ENCODE results near the gene EPAS1. TPM values are rescaled to one million over a fixed set of nuclear protein-coding genes. Genes with fewer than 3 reads are reported as not detected.

Gene EPAS1
- total RNA-seq, 1 experiment from 2014 or later: 77.3 TPM

DNA sequence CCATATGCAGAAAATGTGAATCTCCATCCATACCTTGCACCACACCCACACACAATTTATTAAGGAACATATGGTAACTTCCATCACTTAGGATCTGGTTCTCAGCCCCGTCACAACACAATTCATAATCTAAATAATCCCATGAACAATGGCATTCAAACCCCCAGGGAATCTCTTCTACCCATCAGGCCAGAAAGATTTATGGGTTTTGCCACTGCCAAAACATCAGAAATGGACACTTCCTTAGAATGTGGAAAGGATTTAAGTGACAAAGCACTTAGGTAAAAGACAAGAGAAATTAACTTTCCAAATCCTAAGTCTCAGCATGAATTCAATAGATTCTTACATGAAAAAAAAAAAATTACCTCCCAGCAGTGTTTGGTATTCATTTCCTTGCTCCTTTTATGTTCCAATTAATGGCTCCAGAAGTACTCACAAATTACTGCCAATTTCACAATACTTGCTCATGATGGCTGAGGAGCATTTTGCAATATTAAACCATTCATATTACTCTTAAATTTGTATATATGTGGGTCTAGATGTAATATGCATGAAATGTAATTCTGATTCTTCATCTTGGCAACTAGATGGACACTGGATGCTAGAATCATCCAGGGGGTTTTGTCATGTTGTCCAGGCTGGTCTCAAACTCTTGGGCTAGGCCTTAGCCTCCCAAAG is 125.6 kb downstream of the EPAS1 start:
- Mint-ChIP-seq H3K9me3 (ENCODE audit: unreplicated experiment) (peaks cover 12% of the 10 kb centered on the region), H3K4me3 (ENCODE audit: unreplicated experiment) (no peak overlapping the region), H3K27ac (ENCODE audit: unreplicated experiment) (no peak overlapping the region), H3K4me1 (ENCODE audit: low read depth, unreplicated experiment) (no peaks in the 10 kb centered on the region), H3K27me3 (ENCODE audit: insufficient read depth, unreplicated experiment) (no peaks in the 10 kb centered on the region), H3K36me3 (ENCODE audit: insufficient read depth, unreplicated experiment) (no peaks in the 10 kb centered on the region)
- Histone ChIP-seq H3K36me3 (ENCODE audit: control insufficient read depth, insufficient read depth, low read length) (no peaks in the 10 kb centered on the region), H3K27me3 (replicated peaks; ENCODE audit: control insufficient read depth, insufficient read depth, low read length) (no peaks in the 10 kb centered on the region), H3K4me1 (no peaks in the 10 kb centered on the region), H3K9me3 (peaks cover 5% of the 10 kb centered on the region; the same call in 1 of the 2 replicates), H3K4me3 (ENCODE audit: low read depth, low read length) (no peak overlapping the region)
- ChIA-PET CTCF (no interaction called here), POLR2A (no interaction called here)
- intact Hi-C loops (cut with micrococcal nuclease; ENCODE audit: unreplicated experiment): no loop called here
- DNase-seq: no peak
- TF ChIP-seq, protein P1, sequence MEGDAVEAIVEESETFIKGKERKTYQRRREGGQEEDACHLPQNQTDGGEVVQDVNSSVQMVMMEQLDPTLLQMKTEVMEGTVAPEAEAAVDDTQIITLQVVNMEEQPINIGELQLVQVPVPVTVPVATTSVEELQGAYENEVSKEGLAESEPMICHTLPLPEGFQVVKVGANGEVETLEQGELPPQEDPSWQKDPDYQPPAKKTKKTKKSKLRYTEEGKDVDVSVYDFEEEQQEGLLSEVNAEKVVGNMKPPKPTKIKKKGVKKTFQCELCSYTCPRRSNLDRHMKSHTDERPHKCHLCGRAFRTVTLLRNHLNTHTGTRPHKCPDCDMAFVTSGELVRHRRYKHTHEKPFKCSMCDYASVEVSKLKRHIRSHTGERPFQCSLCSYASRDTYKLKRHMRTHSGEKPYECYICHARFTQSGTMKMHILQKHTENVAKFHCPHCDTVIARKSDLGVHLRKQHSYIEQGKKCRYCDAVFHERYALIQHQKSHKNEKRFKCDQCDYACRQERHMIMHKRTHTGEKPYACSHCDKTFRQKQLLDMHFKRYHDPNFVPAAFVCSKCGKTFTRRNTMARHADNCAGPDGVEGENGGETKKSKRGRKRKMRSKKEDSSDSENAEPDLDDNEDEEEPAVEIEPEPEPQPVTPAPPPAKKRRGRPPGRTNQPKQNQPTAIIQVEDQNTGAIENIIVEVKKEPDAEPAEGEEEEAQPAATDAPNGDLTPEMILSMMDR (IDR thresholded peaks at IDR 0.05; ENCODE audit: insufficient read depth in 1 of 2, low read depth in 1 of 2, low read length in 1 of 2, severe bottlenecking in 1 of 2, unreplicated experiment in 1 of 2): no peak
- BruUV-seq (replicated peaks): no TSS peak

DNA sequence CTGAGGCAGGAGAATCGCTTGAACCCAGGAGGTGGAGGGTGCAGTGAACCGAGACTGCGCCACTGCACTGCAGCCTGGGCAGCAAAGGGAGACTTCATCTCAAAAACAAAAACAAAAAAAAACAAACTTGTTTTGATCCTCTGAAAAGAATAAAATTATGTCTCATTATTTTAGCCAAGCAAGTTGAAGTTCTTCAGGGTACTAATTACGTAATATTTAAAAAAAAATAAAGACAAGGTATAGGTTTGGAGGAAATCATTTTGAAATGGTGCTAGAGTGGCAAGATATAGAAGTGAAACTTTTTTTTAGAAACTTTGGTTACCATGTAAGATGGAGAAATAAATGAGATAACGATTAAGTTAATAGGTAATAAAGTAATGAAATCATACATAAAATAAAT is 127.7 kb downstream of the EPAS1 start:
- no peak for DNase-seq
- no TSS peak for BruUV-seq (replicated peaks)
- Histone ChIP-seq H3K27me3 (replicated peaks; ENCODE audit: control insufficient read depth, insufficient read depth, low read length) (no peaks in the 10 kb centered on the region), H3K36me3 (ENCODE audit: control insufficient read depth, insufficient read depth, low read length) (no peaks in the 10 kb centered on the region), H3K4me1 (no peaks in the 10 kb centered on the region), H3K4me3 (ENCODE audit: low read depth, low read length) (no peak overlapping the region), H3K9me3 (peaks cover 5% of the 10 kb centered on the region; the same call in 1 of the 2 replicates)
- CTCF ChIA-PET: interaction anchor here (0.7 kb wide), 1 partner anchor 39 kb away, joined by 4 read pairs; no protein-coding TSS in a partner anchor
- Mint-ChIP-seq H3K9me3 (ENCODE audit: unreplicated experiment) (no peaks in the 10 kb centered on the region), H3K4me1 (ENCODE audit: low read depth, unreplicated experiment) (no peaks in the 10 kb centered on the region), H3K27ac (ENCODE audit: unreplicated experiment) (no peak overlapping the region), H3K36me3 (ENCODE audit: insufficient read depth, unreplicated experiment) (no peaks in the 10 kb centered on the region), H3K4me3 (ENCODE audit: unreplicated experiment) (no peak overlapping the region), H3K27me3 (ENCODE audit: insufficient read depth, unreplicated experiment) (no peaks in the 10 kb centered on the region)
- POLR2A ChIA-PET: no interaction called here
- TF ChIP-seq, protein P1 (IDR thresholded peaks at IDR 0.05; ENCODE audit: insufficient read depth in 1 of 2, low read depth in 1 of 2, low read length in 1 of 2, severe bottlenecking in 1 of 2, unreplicated experiment in 1 of 2): no peak
- intact Hi-C loops (cut with micrococcal nuclease; ENCODE audit: unreplicated experiment): no loop called here

DNA sequence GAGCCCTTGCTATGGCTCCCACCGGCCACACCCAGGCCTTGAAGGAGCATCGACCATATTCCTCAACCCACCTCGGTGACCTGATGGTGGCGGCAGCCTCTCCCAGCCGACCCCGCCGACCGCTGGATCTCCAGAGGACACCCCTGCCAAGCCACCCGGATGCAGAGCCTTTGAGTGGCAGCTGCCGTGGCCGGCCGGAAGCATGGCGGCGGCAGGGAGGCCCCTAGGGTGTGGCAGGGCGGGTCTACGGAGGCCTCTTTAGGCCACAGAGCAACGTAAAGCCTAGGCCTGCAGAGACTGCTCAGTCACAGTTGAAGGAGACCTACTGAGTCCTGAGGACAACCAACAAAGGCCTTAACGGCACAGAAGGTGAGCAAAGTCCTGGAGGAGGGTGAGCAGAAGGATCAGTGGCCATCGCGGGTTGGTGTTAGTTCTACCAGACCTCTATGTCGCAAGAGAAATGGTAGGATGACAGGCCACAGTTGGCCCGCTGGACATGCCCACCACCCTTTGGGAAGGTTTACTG is 131.8 kb downstream of the EPAS1 start:
- Histone ChIP-seq H3K27me3 (replicated peaks; ENCODE audit: control insufficient read depth, insufficient read depth, low read length) (no peaks in the 10 kb centered on the region), H3K36me3 (ENCODE audit: control insufficient read depth, insufficient read depth, low read length) (no peaks in the 10 kb centered on the region), H3K4me3 (ENCODE audit: low read depth, low read length) (no peak overlapping the region), H3K9me3 (no peaks in the 10 kb centered on the region; the same call in 1 of the 2 replicates), H3K4me1 (no peaks in the 10 kb centered on the region)
- DNase-seq: no peak
- Mint-ChIP-seq H3K27me3 (ENCODE audit: insufficient read depth, unreplicated experiment) (no peaks in the 10 kb centered on the region), H3K4me3 (ENCODE audit: unreplicated experiment) (no peak overlapping the region), H3K27ac (ENCODE audit: unreplicated experiment) (no peak overlapping the region), H3K4me1 (ENCODE audit: low read depth, unreplicated experiment) (peaks cover 10% of the 10 kb centered on the region), H3K36me3 (ENCODE audit: insufficient read depth, unreplicated experiment) (no peaks in the 10 kb centered on the region), H3K9me3 (ENCODE audit: unreplicated experiment) (peaks cover 4% of the 10 kb centered on the region)
- no TSS peak for BruUV-seq (replicated peaks)
- intact Hi-C loops (cut with micrococcal nuclease; ENCODE audit: unreplicated experiment): no loop called here
- ChIA-PET CTCF (no interaction called here), POLR2A (no interaction called here)
- TF ChIP-seq, protein P1 (IDR thresholded peaks at IDR 0.05; ENCODE audit: insufficient read depth in 1 of 2, low read depth in 1 of 2, low read length in 1 of 2, severe bottlenecking in 1 of 2, unreplicated experiment in 1 of 2): no peak
